H1 (cell line): ENCODE results near the gene SLC6A3. TPM values are rescaled to one million over a fixed set of nuclear protein-coding genes. Genes with fewer than 3 reads are reported as not detected.

Source experiments
- BACH1 ChIP-seq: IDR thresholded peaks from 2 replicates; pipeline ENCODE4 v1.6.1; 2012; ENCODE audit warnings: low read length, improper control_type of control experiment
- HDAC6 ChIP-seq: IDR thresholded peaks from one replicate; pipeline ENCODE4 v1.7.1; 2012; ENCODE audit warnings: low read depth, mild to moderate bottlenecking, inconsistent platforms, low read length, moderate library complexity
- polyA plus RNA-seq, 7 experiments: library from polyadenylated mRNA; depleted of rRNA in 3 of 7; stranded (reverse) in 5 of 7; unstranded in 2 of 7; fragments of >200 nt in 5 of 7; fragments of 200-250 nt in 2 of 7; gene quantifications; 1 replicate in 5 of 7; 2 replicates in 1 of 7; 4 replicates in 1 of 7; pipeline versions ENCODE4 v1.2.1 to v1.2.3, GENCODE V29; 2011 to 2013; ENCODE audit warnings: missing spikeins in 2 of 7, mixed read lengths in 2 of 7
- total RNA-seq: library from RNA; stranded (reverse); fragmentation: NEBNext Ultra II Directional; extraction: Animal tissue kit (Norgen Biotek cat#: 25700); gene quantifications from 2 replicates; pipeline ENCODE4 v1.2.1, GENCODE V29; 2021
- TF ChIP-seq, protein P1 (sequence below): IDR thresholded peaks from 2 replicates; pipeline ENCODE4 v1.6.1; 2012; ENCODE audit warnings: low read length, inconsistent platforms

SLC6A3 gene
- total and polyA plus RNA-seq, 2 of the 8 experiments (the other 6 are each of a cell fraction or from before 2014, with no cell fraction given), result 0.48 to 0.91 TPM

- TF ChIP-seq, protein P1, sequence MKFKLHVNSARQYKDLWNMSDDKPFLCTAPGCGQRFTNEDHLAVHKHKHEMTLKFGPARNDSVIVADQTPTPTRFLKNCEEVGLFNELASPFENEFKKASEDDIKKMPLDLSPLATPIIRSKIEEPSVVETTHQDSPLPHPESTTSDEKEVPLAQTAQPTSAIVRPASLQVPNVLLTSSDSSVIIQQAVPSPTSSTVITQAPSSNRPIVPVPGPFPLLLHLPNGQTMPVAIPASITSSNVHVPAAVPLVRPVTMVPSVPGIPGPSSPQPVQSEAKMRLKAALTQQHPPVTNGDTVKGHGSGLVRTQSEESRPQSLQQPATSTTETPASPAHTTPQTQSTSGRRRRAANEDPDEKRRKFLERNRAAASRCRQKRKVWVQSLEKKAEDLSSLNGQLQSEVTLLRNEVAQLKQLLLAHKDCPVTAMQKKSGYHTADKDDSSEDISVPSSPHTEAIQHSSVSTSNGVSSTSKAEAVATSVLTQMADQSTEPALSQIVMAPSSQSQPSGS, result no peak
- TF ChIP-seq HDAC6 (no peak), BACH1 (no peak)
Measured at GRCh38 chr5:1446602-1447343, 1.5 kb upstream of the SLC6A3 start (continued).
